CD4-positive, alpha-beta memory T cell (primary cell): ENCODE results near the gene SLC34A3. TPM values are rescaled to one million over a fixed set of nuclear protein-coding genes. Genes with fewer than 3 reads are reported as not detected.
A peak's percentile ranks its signal among the peaks of the same experiment; 100 is the strongest.

Experiments
- CTCF ChIA-PET: fragments of 350-600 bp; sonication (Branson Sonifier 250); formaldehyde crosslinking; loops from one replicate; lab custom pipeline; 2021; ENCODE audit warnings: inconsistent platforms; ENCODE audit not compliant: partially characterized antibody; lab: Charles Lee
- POLR2A ChIA-PET: fragments of 350-600 bp; sonication (Branson Sonifier 250); formaldehyde crosslinking; loops from one replicate; lab custom pipeline; 2021; ENCODE audit not compliant: partially characterized antibody; lab: Charles Lee
- DNase-seq, 5 donors: peaks; one replicate each; pipeline versions ENCODE4 v3.0.0 to v3.0.0-alpha.2; 2020 to 2022; ENCODE audit warnings: mixed read lengths in 1 of 5
- H3K27ac ChIP-seq: one replicate; pipeline ENCODE4 v1.7.0; 2013; ENCODE audit warnings: low read depth, low read length
- H3K27me3 ChIP-seq: 2 replicates; pipeline ENCODE4 v1.7.0; 2013; ENCODE audit warnings: mild to moderate bottlenecking, low read length, moderate library complexity; ENCODE audit not compliant: insufficient read depth
- H3K36me3 ChIP-seq: 2 replicates; pipeline ENCODE4 v1.7.0; 2013; ENCODE audit warnings: mild to moderate bottlenecking, low read length, moderate library complexity; ENCODE audit not compliant: insufficient read depth
- H3K4me1 ChIP-seq: 2 replicates; pipeline ENCODE4 v1.7.0; 2013; ENCODE audit warnings: mild to moderate bottlenecking, low read length, moderate library complexity; ENCODE audit not compliant: insufficient read depth
- H3K4me3 ChIP-seq, 2 donors: one replicate each; pipeline ENCODE4 v1.7.0; 2013; ENCODE audit warnings: low read length in 2 of 2, mild to moderate bottlenecking in 1 of 2
- H3K9me3 ChIP-seq, 2 donors: one replicate each; pipeline ENCODE4 v1.7.0; 2013; ENCODE audit warnings: low read length in 2 of 2, control low read depth in 1 of 2; ENCODE audit not compliant: control insufficient read depth in 1 of 2
- H3K27ac Mint-ChIP-seq, 7 donors: one replicate each; pipeline ENCODE4 v1.8.0; 2020 to 2021; ENCODE audit warnings: mixed read lengths in 7 of 7, mild to moderate bottlenecking in 6 of 7, inconsistent platforms in 3 of 7, moderate library complexity in 3 of 7
- H3K27me3 Mint-ChIP-seq, 2 donors: one replicate each; pipeline ENCODE4 v1.8.0; 2020 to 2021; ENCODE audit warnings: mixed read lengths in 2 of 2
- H3K36me3 Mint-ChIP-seq, 2 donors: one replicate each; pipeline ENCODE4 v1.8.0; 2020 to 2021; ENCODE audit warnings: mixed read lengths in 2 of 2, inconsistent platforms in 1 of 2, mild to moderate bottlenecking in 1 of 2
- H3K4me1 Mint-ChIP-seq, 4 donors: one replicate each; pipeline ENCODE4 v1.8.0; 2020 to 2021; ENCODE audit warnings: mixed read lengths in 4 of 4, mild to moderate bottlenecking in 1 of 4
- H3K4me3 Mint-ChIP-seq, 8 donors: one replicate each; pipeline ENCODE4 v1.8.0; 2020 to 2021; ENCODE audit warnings: mixed read lengths in 8 of 8, mild to moderate bottlenecking in 7 of 8, moderate library complexity in 6 of 8, inconsistent platforms in 3 of 8
- H3K9me3 Mint-ChIP-seq, 8 donors: one replicate each; pipeline ENCODE4 v1.8.0; 2020 to 2021; ENCODE audit warnings: mixed read lengths in 8 of 8, mild to moderate bottlenecking in 5 of 8, inconsistent platforms in 3 of 8, moderate library complexity in 1 of 8
- intact Hi-C: fragments of 100-400 bp; cut with micrococcal nuclease; formaldehyde crosslinking; loops from one replicate; pipeline ENCODE4 v1.15.1; 2023
- polyA plus RNA-seq, 2 donors: library from polyadenylated mRNA; unstranded; fragments of 300-500 nt; fragmentation: Illumina TruSeq; gene quantifications; one replicate each; pipeline ENCODE4 v1.2.3, GENCODE V29; 2021
- total RNA-seq, 2 experiments: library from RNA; stranded (reverse); gene quantifications; one replicate each; pipeline ENCODE4 v1.2.3, GENCODE V29; 2021

SLC34A3 gene
- total and polyA plus RNA-seq, 4 experiments from 2014 or later = not detected

DNA sequence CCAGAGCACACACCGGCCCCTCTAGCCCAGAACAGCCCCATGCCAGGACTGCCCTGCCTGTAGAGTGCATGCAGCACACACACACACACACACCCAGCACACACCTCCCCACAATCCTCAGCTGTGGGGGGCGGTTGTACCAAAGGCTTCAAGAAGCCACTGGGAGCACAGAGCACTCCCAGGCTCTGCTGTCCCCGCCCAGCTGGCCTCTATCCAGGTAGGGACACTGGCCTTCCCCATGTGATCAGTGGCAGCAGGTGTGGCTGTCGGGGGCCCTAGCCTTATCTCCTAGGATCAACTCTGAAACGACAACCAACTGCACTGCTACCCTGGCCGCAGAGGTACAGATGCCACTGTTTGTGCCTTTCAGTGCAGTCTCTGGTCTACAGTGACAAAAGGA, 44.3 kb upstream of the SLC34A3 start:
- POLR2A ChIA-PET = interaction anchor here (8.9 kb wide), 1 partner anchor 16 kb away, joined by 169 read pairs; the partner anchor contains the start of genes NDOR1, TMEM203 and TPRN
- Mint-ChIP-seq H3K4me3 (peak overlapping the region; percentile 65 to 97 (median 90)), H3K9me3 (peaks cover 0 to 5% (median 0%) of the 10 kb centered on the region in 8 donors), H3K27me3 (no peaks in the 10 kb centered on the region), H3K36me3 (peaks cover 11 to 33% of the 10 kb centered on the region in 2 donors), H3K4me1 (peaks cover 22 to 63% (median 33%) of the 10 kb centered on the region in 4 donors), H3K27ac (peak overlapping the region in 3 of 7 donors; percentile 18 to 91 (median 50))
- H3K27ac ChIP-seq = no peak overlapping the region
- no peaks in the 10 kb centered on the region for H3K9me3 ChIP-seq
- H3K27me3 ChIP-seq = no peaks in the 10 kb centered on the region
- peaks cover 41% of the 10 kb centered on the region for H3K4me1 ChIP-seq
- CTCF ChIA-PET = interaction anchor here (3.8 kb wide), 1 partner anchor 51 kb away, joined by 15 read pairs; no protein-coding TSS in a partner anchor
- H3K4me3 ChIP-seq = no peak overlapping the region
- intact Hi-C loops = no loop called here
- H3K36me3 ChIP-seq = peaks cover 35% of the 10 kb centered on the region
- no peak for DNase-seq

DNA sequence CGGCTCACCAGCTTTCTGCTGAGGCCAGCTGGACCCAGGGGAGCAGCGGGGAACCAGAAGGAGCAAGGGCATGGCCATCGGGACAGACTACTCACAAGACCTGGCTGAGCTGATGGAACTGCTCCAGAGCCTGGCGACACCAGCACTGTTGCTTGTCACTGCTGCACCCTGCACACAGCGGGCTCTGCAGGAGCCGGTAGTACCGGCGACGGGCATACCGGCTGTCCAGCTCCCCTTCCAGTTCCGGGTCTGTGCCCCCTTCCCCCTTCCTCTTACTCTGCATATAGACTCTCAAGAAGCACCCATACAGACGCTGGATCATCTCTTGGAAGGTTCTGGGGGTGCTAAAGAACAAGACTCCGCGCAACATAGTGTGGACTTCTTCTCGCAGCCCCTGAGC, 43.3 kb upstream of the SLC34A3 start:
- Histone ChIP-seq H3K36me3 (peaks cover 33% of the 10 kb centered on the region), H3K4me1 (peaks cover 41% of the 10 kb centered on the region)

DNA sequence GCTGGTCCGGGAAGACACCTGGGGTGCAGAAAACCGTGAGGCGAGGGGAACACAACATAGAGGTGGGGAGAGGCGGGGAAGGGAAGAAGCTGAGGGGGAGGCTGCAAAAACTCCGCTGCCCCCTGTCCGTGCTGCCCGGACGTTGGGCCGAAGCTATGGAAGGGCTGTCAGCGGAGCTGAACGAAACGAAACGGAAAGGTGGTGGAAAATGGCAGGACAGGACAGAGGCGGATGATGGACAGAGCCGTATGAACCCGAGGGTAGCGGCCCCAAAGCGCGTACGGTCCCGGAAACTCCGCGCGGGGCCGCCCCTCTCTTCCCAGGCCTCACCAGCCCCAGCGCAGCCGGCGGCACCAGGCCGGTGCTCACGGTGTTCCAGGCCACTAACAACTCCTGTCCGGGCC, 42.6 kb upstream of the SLC34A3 start:
- peak overlapping the region; percentile 81 to 90 for H3K4me3 ChIP-seq
- H3K4me3 Mint-ChIP-seq = peak overlapping the region; percentile 88 to 97 (median 93)
- no peak for DNase-seq
- H3K36me3 ChIP-seq = peaks cover 26% of the 10 kb centered on the region
- H3K36me3 Mint-ChIP-seq = peaks cover 6 to 27% of the 10 kb centered on the region in 2 donors
- no peaks in the 10 kb centered on the region for H3K27me3 ChIP-seq
- H3K9me3 ChIP-seq = no peaks in the 10 kb centered on the region
- peak overlapping the region; percentile 96 for H3K27ac ChIP-seq
- ChIA-PET CTCF (interaction anchor here (1.1 to 3.8 kb wide), 8 partner anchors 10 to 92 kb away, joined by 3 to 15 read pairs (median 5); partner anchors contain the start of genes RNF224 and TPRN), POLR2A (interaction anchor here (0.6 to 8.9 kb wide), 17 partner anchors 11 to 654 kb away, joined by 3 to 169 read pairs (median 8); partner anchors contain the start of genes CYSRT1, MAN1B1, NDOR1 and NELFB)
- intact Hi-C loops = loop anchor here (1.0 to 2.0 kb wide), 5 partner anchors 12 to 101 kb away; partner anchors contain the start of genes MAN1B1, NDOR1, TMEM203 and TPRN
- peaks cover 0 to 5% (median 0%) of the 10 kb centered on the region in 8 donors for H3K9me3 Mint-ChIP-seq
- H3K27me3 Mint-ChIP-seq = no peaks in the 10 kb centered on the region
- peaks cover 22 to 63% (median 33%) of the 10 kb centered on the region in 4 donors for H3K4me1 Mint-ChIP-seq
- peak overlapping the region; percentile 86 to 98 (median 94) for H3K27ac Mint-ChIP-seq
- peaks cover 41% of the 10 kb centered on the region for H3K4me1 ChIP-seq

More for the DNA sequence above, 43.3 kb upstream of the SLC34A3 start:
- H3K27me3 ChIP-seq = no peaks in the 10 kb centered on the region
- peak overlapping the region; percentile 96 for H3K27ac ChIP-seq
- H3K36me3 Mint-ChIP-seq = peaks cover 6 to 27% of the 10 kb centered on the region in 2 donors
- intact Hi-C loops = no loop called here
- peaks cover 22 to 63% (median 33%) of the 10 kb centered on the region in 4 donors for H3K4me1 Mint-ChIP-seq
- POLR2A ChIA-PET = interaction anchor here (0.6 to 8.9 kb wide), 13 partner anchors 12 to 153 kb away, joined by 3 to 169 read pairs (median 11); partner anchors contain the start of genes CYSRT1, MAN1B1, NDOR1 and NELFB
- H3K27ac Mint-ChIP-seq = peak overlapping the region; percentile 60 to 98 (median 92)
- peaks cover 0 to 5% (median 0%) of the 10 kb centered on the region in 8 donors for H3K9me3 Mint-ChIP-seq
- H3K4me3 ChIP-seq = peak overlapping the region; percentile 81 to 90
- CTCF ChIA-PET = interaction anchor here (0.9 to 3.8 kb wide), 5 partner anchors 13 to 92 kb away, joined by 3 to 15 read pairs (median 5); partner anchors contain the start of genes RNF224 and TPRN
- peak overlapping the region; percentile 88 to 97 (median 93) for H3K4me3 Mint-ChIP-seq
- H3K9me3 ChIP-seq = no peaks in the 10 kb centered on the region
- H3K27me3 Mint-ChIP-seq = no peaks in the 10 kb centered on the region
- DNase-seq = no peak

DNA sequence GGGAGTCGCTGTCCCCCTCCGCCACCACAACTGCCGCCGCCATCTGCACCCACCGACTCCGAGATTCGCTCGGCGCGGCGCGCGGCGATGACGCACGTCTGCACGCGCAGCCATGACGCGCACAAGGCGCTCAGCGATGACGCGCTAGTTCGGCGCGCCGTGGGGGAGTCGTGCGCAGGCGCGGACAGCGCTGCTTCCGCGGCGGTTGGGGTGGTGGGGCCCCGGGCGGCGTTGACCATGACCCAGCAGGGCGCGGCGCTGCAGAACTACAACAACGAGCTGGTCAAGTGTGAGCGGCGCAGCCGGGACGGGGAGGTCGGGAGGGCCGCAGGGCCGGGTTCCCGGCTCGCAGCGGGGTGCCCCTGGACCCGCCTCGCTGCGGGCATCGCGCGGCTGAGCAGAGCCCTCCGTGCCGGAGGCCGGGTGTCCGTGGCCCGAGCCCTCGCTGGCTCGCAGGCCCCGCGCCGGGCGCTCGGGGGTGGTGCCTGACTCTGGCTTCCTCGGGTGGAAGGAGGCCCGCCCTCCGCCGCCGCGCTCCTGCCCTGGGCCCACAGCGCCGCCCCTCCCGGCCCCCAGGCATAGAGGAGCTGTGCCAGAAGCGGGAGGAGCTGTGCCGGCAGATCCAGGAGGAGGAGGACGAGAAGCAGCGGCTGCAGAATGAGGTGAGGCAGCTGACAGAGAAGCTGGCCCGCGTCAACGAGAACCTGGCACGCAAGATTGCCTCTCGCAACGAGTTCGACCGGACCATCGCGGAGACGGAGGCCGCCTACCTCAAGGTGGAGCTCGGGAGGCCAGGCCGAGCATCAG, 42.0 kb upstream of the SLC34A3 start, which contains the start of the genes ANAPC2 and SSNA1:
Gene ANAPC2, minus strand, starts transcription at position 71 of the 807 bp plus-strand sequence. Its CDS starts 28 bp downstream, at position 43.
Gene SSNA1, plus strand, starts transcription at position 187 of the 807 bp plus-strand sequence. Its CDS starts 51 bp downstream, at position 238.
- Histone ChIP-seq H3K36me3 (peaks cover 20% of the 10 kb centered on the region), H3K9me3 (no peaks in the 10 kb centered on the region)

DNA sequence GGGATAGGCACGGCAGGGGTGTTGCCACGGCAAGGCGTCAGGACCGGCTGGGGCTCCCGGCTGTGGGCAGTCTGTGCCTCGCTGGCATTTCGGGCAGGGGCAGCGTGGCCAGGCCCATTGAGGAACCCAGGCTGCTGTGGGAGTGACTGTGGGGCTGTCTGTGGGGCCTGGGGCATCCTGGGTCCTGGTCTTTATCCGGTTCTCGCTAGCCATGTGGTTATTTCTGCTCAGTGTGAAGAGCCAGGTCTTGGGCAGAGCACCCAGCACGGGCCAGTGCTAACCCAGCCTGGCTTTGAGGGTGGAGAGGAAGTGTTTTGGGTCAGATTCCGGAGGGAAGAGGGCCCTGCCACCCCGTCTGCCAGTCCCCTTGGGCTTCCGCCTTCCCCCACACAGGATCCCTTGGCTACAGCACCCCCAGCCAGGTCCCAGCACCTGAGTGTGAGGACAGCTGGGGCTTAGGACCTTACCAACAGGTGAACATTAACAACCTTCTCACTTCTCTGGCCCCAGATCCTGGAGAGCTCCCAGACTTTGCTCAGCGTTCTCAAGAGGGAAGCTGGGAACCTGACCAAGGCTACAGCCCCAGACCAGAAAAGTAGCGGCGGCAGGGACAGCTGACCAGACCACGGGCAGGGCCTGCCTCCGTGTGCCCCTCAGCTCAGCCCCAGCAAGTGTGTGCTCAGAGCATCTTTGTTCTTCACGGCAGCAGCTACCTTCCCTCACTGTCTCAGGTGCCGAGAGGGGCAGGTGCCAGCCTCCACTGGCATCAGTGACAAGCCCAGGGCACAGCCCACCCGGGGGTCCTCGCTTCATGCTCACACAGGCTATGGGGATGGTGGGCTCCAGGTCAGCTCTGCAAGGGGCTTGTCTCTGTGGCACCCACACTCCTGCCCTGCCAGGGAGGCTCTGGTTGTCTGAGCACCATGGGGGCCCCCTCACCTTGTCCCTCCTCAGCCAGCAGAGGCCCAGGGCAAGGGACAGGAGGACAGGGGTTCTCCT, 41.1 kb upstream of the SLC34A3 start:
- Mint-ChIP-seq H3K27ac (peak overlapping the region; percentile 91 to 97 (median 95)), H3K27me3 (no peaks in the 10 kb centered on the region), H3K4me1 (peaks cover 16 to 52% (median 32%) of the 10 kb centered on the region in 4 donors), H3K36me3 (peaks cover 0 to 16% of the 10 kb centered on the region in 2 donors), H3K4me3 (peak overlapping the region; percentile 90 to 95 (median 92)), H3K9me3 (peaks cover 0 to 3% (median 0%) of the 10 kb centered on the region in 8 donors)
- CTCF ChIA-PET = interaction anchor here (0.7 to 3.8 kb wide), 14 partner anchors 8 to 94 kb away, joined by 3 to 15 read pairs (median 3); partner anchors contain the start of genes NELFB and TPRN
- Histone ChIP-seq H3K27me3 (no peaks in the 10 kb centered on the region), H3K4me3 (peak overlapping the region; percentile 81 to 90), H3K27ac (peak overlapping the region; percentile 96), H3K36me3 (peaks cover 14% of the 10 kb centered on the region), H3K4me1 (peaks cover 41% of the 10 kb centered on the region), H3K9me3 (no peaks in the 10 kb centered on the region)
- intact Hi-C loops = loop anchor here (1.0 to 2.0 kb wide), 2 partner anchors 47 to 103 kb away; partner anchors contain the start of gene MAN1B1
- POLR2A ChIA-PET = interaction anchor here (0.8 to 8.9 kb wide), 18 partner anchors 13 to 292 kb away, joined by 3 to 169 read pairs (median 10); partner anchors contain the start of genes CYSRT1, EXD3, MAN1B1 and NDOR1
- DNase-seq = no peak

More for the DNA sequence above, 42.0 kb upstream of the SLC34A3 start, which contains the start of the genes ANAPC2 and SSNA1:
- Histone ChIP-seq H3K4me3 (peak within 1 kb of the TSS; percentile 81 to 90), H3K27ac (peak within 1 kb of the TSS; percentile 96), H3K4me1 (peaks cover 41% of the 10 kb centered on the region), H3K27me3 (no peaks in the 10 kb centered on the region)
- intact Hi-C loops = loop anchor here (1.0 to 2.0 kb wide), 6 partner anchors 12 to 102 kb away; partner anchors contain the start of genes MAN1B1, NDOR1, TMEM203 and TPRN
- ChIA-PET POLR2A (interaction anchor here (0.8 to 8.9 kb wide), 22 partner anchors 12 to 655 kb away, joined by 3 to 169 read pairs (median 6); partner anchors contain the start of genes CYSRT1, EXD3, MAN1B1 and NDOR1), CTCF (interaction anchor here (0.7 to 3.8 kb wide), 16 partner anchors 9 to 93 kb away, joined by 3 to 15 read pairs (median 3); partner anchors contain the start of genes NELFB, RNF224 and TPRN)
- H3K27ac Mint-ChIP-seq = peak within 1 kb of the TSS; percentile 91 to 98 (median 96)
- H3K27me3 Mint-ChIP-seq = no peaks in the 10 kb centered on the region
- H3K4me3 Mint-ChIP-seq = peak within 1 kb of the TSS; percentile 91 to 97 (median 94)
- peaks cover 22 to 62% (median 33%) of the 10 kb centered on the region in 4 donors for H3K4me1 Mint-ChIP-seq
- peaks cover 0 to 5% (median 0%) of the 10 kb centered on the region in 8 donors for H3K9me3 Mint-ChIP-seq
- H3K36me3 Mint-ChIP-seq = peaks cover 6 to 22% of the 10 kb centered on the region in 2 donors
- DNase-seq = peak; percentile 84 to 96 (median 92)
